ENCODE data around the gene KASH5. TPM values are rescaled to one million over a fixed set of nuclear protein-coding genes. Genes with fewer than 3 reads are reported as not detected.

The KASH5 gene
- total and polyA plus RNA-seq, 7 experiments from 2014 or later = 0.27 to 0.97 (median 0.42) TPM; not detected in 4

DNA sequence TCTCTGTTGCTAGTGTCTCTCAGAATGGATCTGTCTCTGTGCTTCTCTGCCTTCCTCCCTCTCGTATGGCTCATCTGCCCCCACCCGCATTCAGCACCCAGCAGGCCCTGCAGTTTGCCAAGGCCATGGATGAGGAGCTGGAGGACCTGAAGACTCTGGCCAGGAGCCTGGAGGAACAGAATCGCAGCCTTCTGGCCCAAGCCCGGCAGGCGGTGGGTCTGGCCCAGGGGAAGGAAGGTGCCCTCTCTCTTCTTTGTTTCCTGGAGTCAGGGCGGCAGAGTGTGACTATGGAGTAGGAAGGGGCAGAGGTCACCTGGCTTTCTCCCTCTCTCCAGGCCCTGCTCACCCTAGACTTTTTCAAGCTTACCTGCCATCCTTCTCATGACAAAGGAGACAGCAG is 10.9 kb downstream of the KASH5 start:
- Histone ChIP-seq H3K4me1 (ENCODE audit: control insufficient read depth in 2 of 2, insufficient read depth in 2 of 2, low read length in 2 of 2) (peaks cover 0 to 20% of the 10 kb centered on the region in 2 donors), H3K36me3 (ENCODE audit: control insufficient read depth in 2 of 3, insufficient read depth in 3 of 3, low read length in 3 of 3) (no peaks in the 10 kb centered on the region), H3K27me3 (ENCODE audit: control insufficient read depth in 2 of 2, insufficient read depth in 2 of 2, low read length in 2 of 2) (no peaks in the 10 kb centered on the region), H3K27ac (ENCODE audit: low read depth, low read length) (no peak overlapping the region), H3K9me3 (ENCODE audit: control insufficient read depth in 2 of 3, low read length in 3 of 3) (no peaks in the 10 kb centered on the region), H3K4me3 (ENCODE audit: low read length) (no peak overlapping the region)
- intact Hi-C loops (cut with micrococcal nuclease) = no loop called here
- no peaks in the 10 kb centered on the region for H3K27me3 Mint-ChIP-seq
- peaks cover 14 to 35% (median 23%) of the 10 kb centered on the region in 7 donors for H3K4me1 Mint-ChIP-seq
- POLR2A ChIA-PET = interaction anchor here (1.1 kb wide), 1 partner anchor 46 kb away, joined by 3 read pairs; no protein-coding TSS in a partner anchor
- DNase-seq (no peak), ATAC-seq (no peak)
- peaks cover 0 to 4% (median 0%) of the 10 kb centered on the region in 11 donors for H3K9me3 Mint-ChIP-seq
- H3K36me3 Mint-ChIP-seq = no peaks in the 10 kb centered on the region
- H3K4me3 Mint-ChIP-seq = peak overlapping the region in 8 of 10 donors; percentile 0 to 76 (median 53)
- H3K27ac Mint-ChIP-seq = peak overlapping the region in 5 of 9 donors; percentile 5 to 70 (median 49)
- CTCF ChIA-PET = no interaction called here

DNA sequence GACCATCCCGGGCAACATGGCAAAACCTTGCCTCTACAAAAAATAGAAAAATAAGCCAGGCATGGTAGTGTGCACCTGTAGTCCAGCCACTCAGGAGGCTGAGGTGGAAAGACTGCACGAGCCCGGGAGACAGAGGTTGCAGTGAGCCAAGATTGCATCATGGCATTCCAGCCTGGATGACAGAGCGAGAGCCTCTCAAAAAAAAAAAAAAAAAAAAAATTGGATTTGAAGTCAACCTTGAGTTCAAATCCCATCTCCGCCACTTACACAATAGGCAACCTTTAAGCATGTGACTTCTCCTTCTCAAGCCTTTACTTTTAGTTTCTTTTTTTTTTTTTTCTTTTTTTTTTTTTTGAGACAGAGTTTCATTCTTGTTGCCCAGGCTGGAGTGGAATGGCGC is 12.0 kb downstream of the KASH5 start:
- no peak overlapping the region for H3K4me3 Mint-ChIP-seq
- intact Hi-C loops (cut with micrococcal nuclease) = no loop called here
- CTCF ChIA-PET = interaction anchor here (1.0 kb wide), 1 partner anchor 9 kb away, joined by 3 read pairs; no protein-coding TSS in a partner anchor

GRCh38 chr19:49403404-49404187 is 15.5 kb downstream of the KASH5 start:
- Histone ChIP-seq H3K9me3 (ENCODE audit: control insufficient read depth in 2 of 3, low read length in 3 of 3) (no peaks in the 10 kb centered on the region), H3K4me1 (ENCODE audit: control insufficient read depth in 2 of 2, insufficient read depth in 2 of 2, low read length in 2 of 2) (peaks cover 0 to 24% of the 10 kb centered on the region in 2 donors), H3K36me3 (ENCODE audit: control insufficient read depth in 2 of 3, insufficient read depth in 3 of 3, low read length in 3 of 3) (no peaks in the 10 kb centered on the region), H3K27me3 (ENCODE audit: control insufficient read depth in 2 of 2, insufficient read depth in 2 of 2, low read length in 2 of 2) (no peaks in the 10 kb centered on the region), H3K27ac (ENCODE audit: low read depth, low read length) (no peak overlapping the region), H3K4me3 (ENCODE audit: low read length) (no peak overlapping the region)
- intact Hi-C loops (cut with micrococcal nuclease) = no loop called here
- H3K4me3 Mint-ChIP-seq = peak overlapping the region in 1 of 10 donors; percentile 16
- H3K27ac Mint-ChIP-seq = peak overlapping the region in 3 of 9 donors; percentile 5 to 75 (median 36)
- H3K27me3 Mint-ChIP-seq = peaks cover 0 to 4% (median 0%) of the 10 kb centered on the region in 5 donors
- ChIA-PET POLR2A (interaction anchor here (1.1 kb wide), 1 partner anchor 9 kb away, joined by 3 read pairs; no protein-coding TSS in a partner anchor), CTCF (interaction anchor here (0.8 to 1.0 kb wide), 2 partner anchors 36 to 66 kb away, joined by 3 read pairs; no protein-coding TSS in a partner anchor)
- no peaks in the 10 kb centered on the region for H3K36me3 Mint-ChIP-seq
- peaks cover 14 to 55% (median 28%) of the 10 kb centered on the region in 7 donors for H3K4me1 Mint-ChIP-seq
- no peak for ATAC-seq
- no peak for DNase-seq
- peaks cover 0 to 2% (median 0%) of the 10 kb centered on the region in 11 donors for H3K9me3 Mint-ChIP-seq

More for the DNA sequence above, 12.0 kb downstream of the KASH5 start:
- Histone ChIP-seq H3K4me1 (ENCODE audit: control insufficient read depth in 2 of 2, insufficient read depth in 2 of 2, low read length in 2 of 2) (peaks cover 0 to 20% of the 10 kb centered on the region in 2 donors), H3K27ac (ENCODE audit: low read depth, low read length) (no peak overlapping the region), H3K4me3 (ENCODE audit: low read length) (no peak overlapping the region), H3K9me3 (ENCODE audit: control insufficient read depth in 2 of 3, low read length in 3 of 3) (no peaks in the 10 kb centered on the region), H3K27me3 (ENCODE audit: control insufficient read depth in 2 of 2, insufficient read depth in 2 of 2, low read length in 2 of 2) (no peaks in the 10 kb centered on the region), H3K36me3 (ENCODE audit: control insufficient read depth in 2 of 3, insufficient read depth in 3 of 3, low read length in 3 of 3) (no peaks in the 10 kb centered on the region)
- H3K4me1 Mint-ChIP-seq = peaks cover 14 to 46% (median 23%) of the 10 kb centered on the region in 7 donors
- POLR2A ChIA-PET = no interaction called here
- H3K9me3 Mint-ChIP-seq = peaks cover 0 to 4% (median 0%) of the 10 kb centered on the region in 11 donors
- no peaks in the 10 kb centered on the region for H3K36me3 Mint-ChIP-seq
- DNase-seq (no peak), ATAC-seq (no peak)
- H3K27me3 Mint-ChIP-seq = no peaks in the 10 kb centered on the region
- no peak overlapping the region for H3K27ac Mint-ChIP-seq

DNA sequence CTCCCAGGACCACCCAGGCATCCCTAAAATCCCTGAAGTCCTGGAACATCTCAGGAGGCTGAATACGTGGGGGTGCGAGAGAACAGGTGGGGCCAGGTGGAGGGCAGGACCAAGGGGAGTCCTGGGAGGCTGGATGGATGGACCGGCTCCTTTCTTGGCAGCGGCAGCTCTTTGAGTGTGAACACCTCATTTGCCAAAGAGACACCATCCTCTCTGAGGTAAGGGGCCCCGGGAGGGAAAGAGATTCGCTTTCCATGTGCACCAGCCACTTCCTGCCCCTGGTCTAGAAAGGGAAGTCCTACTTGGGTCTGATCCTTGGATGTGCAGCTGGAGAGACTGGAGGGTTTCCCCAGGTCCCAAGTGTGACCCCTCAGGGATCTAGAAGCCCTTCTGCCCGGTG is 19.0 kb downstream of the KASH5 start:
- Histone ChIP-seq H3K4me1 (ENCODE audit: control insufficient read depth in 2 of 2, insufficient read depth in 2 of 2, low read length in 2 of 2) (peaks cover 16 to 37% of the 10 kb centered on the region in 2 donors), H3K9me3 (ENCODE audit: control insufficient read depth in 2 of 3, low read length in 3 of 3) (no peaks in the 10 kb centered on the region), H3K27me3 (ENCODE audit: control insufficient read depth in 2 of 2, insufficient read depth in 2 of 2, low read length in 2 of 2) (no peaks in the 10 kb centered on the region), H3K36me3 (ENCODE audit: control insufficient read depth in 2 of 3, insufficient read depth in 3 of 3, low read length in 3 of 3) (no peaks in the 10 kb centered on the region), H3K4me3 (ENCODE audit: low read length) (no peak overlapping the region), H3K27ac (ENCODE audit: low read depth, low read length) (no peak overlapping the region)
- H3K27me3 Mint-ChIP-seq = peaks cover 0 to 4% (median 0%) of the 10 kb centered on the region in 5 donors
- DNase-seq (no peak), ATAC-seq (no peak)
- no peaks in the 10 kb centered on the region for H3K9me3 Mint-ChIP-seq
- ChIA-PET POLR2A (interaction anchor here (0.9 to 2.2 kb wide), 4 partner anchors 10 to 45 kb away, joined by 3 to 7 read pairs (median 5); no protein-coding TSS in a partner anchor), CTCF (interaction anchor here (1.8 kb wide), 1 partner anchor 10 kb away, joined by 4 read pairs; no protein-coding TSS in a partner anchor)
- H3K4me1 Mint-ChIP-seq = peaks cover 40 to 77% (median 52%) of the 10 kb centered on the region in 7 donors
- peaks cover 0 to 6% (median 0%) of the 10 kb centered on the region in 5 donors for H3K36me3 Mint-ChIP-seq
- peak overlapping the region in 2 of 10 donors; percentile 56 to 74 for H3K4me3 Mint-ChIP-seq
- intact Hi-C loops (cut with micrococcal nuclease) = loop anchor here in 1 of 2 donors (5.0 kb wide), 1 partner anchor 35 kb away; the partner anchor contains the start of gene SLC17A7
- H3K27ac Mint-ChIP-seq = no peak overlapping the region

GRCh38 chr19:49407482-49408015 is 19.5 kb downstream of the KASH5 start:
- H3K27ac ChIP-seq (ENCODE audit: low read depth, low read length) = no peak overlapping the region
- H3K9me3 ChIP-seq (ENCODE audit: control insufficient read depth in 2 of 3, low read length in 3 of 3) = no peaks in the 10 kb centered on the region
- Mint-ChIP-seq H3K4me3 (peak overlapping the region in 8 of 10 donors; percentile 0 to 74 (median 48)), H3K36me3 (peaks cover 0 to 6% (median 0%) of the 10 kb centered on the region in 5 donors), H3K4me1 (peaks cover 43 to 82% (median 56%) of the 10 kb centered on the region in 7 donors), H3K9me3 (peaks cover 0 to under 1% (median 0%) of the 10 kb centered on the region in 11 donors), H3K27ac (peak overlapping the region; percentile 1 to 92 (median 78)), H3K27me3 (peaks cover 0 to 4% (median 0%) of the 10 kb centered on the region in 5 donors)
- no peaks in the 10 kb centered on the region for H3K27me3 ChIP-seq (ENCODE audit: control insufficient read depth in 2 of 2, insufficient read depth in 2 of 2, low read length in 2 of 2)
- no peak for ATAC-seq
- POLR2A ChIA-PET = interaction anchor here (0.9 to 2.2 kb wide), 4 partner anchors 11 to 45 kb away, joined by 3 to 8 read pairs (median 6); partner anchors contain the start of gene PTH2
- H3K36me3 ChIP-seq (ENCODE audit: control insufficient read depth in 2 of 3, insufficient read depth in 3 of 3, low read length in 3 of 3) = no peaks in the 10 kb centered on the region
- intact Hi-C loops (cut with micrococcal nuclease) = loop anchor here in 1 of 2 donors (2.0 to 5.0 kb wide), 2 partner anchors 17 to 35 kb away; partner anchors contain the start of genes GFY and SLC17A7
- CTCF ChIA-PET = interaction anchor here (1.8 kb wide), 1 partner anchor 9 kb away, joined by 4 read pairs; no protein-coding TSS in a partner anchor
- peaks cover 16 to 39% of the 10 kb centered on the region in 2 donors for H3K4me1 ChIP-seq (ENCODE audit: control insufficient read depth in 2 of 2, insufficient read depth in 2 of 2, low read length in 2 of 2)
- no peak overlapping the region for H3K4me3 ChIP-seq (ENCODE audit: low read length)
- no peak for DNase-seq
